H1 (cell line): ENCODE data around the gene MS4A3. TPM values are rescaled to one million over a fixed set of nuclear protein-coding genes. Genes with fewer than 3 reads are reported as not detected.

Experiments used
- CTCF ChIA-PET: fragments of 300-600 bp; sonication (Branson Sonifier 250); formaldehyde crosslinking; loops from one replicate; lab custom pipeline; 2021; ENCODE audit not compliant: partially characterized antibody; lab: Charles Lee
- POLR2A ChIA-PET: fragments of 300-600 bp; sonication (Branson Sonifier 250); formaldehyde crosslinking; loops from one replicate; lab custom pipeline; 2021; ENCODE audit warnings: inconsistent platforms; ENCODE audit not compliant: partially characterized antibody; lab: Charles Lee
- DNase-seq, 2 experiments: peaks; one replicate each; pipeline versions ENCODE4 v3.0.0 to v3.0.0-alpha.2; 2010 to 2022; ENCODE audit warnings: low spot score in 2 of 2, low read depth in 1 of 2, mixed read lengths in 1 of 2
- FAIRE-seq: peaks from 2 replicates; lab custom pipeline; 2011; peaks lifted over from hg19 to GRCh38; lab: Jason Lieb, UNC
- H2AFZ ChIP-seq: 2 replicates; pipeline ENCODE4 v1.8.1; 2012; ENCODE audit warnings: low read length, inconsistent platforms
- H2AK5ac ChIP-seq: 2 replicates; pipeline ENCODE4 v1.6.1; 2013; ENCODE audit warnings: low read depth, low read length
- H2BK120ac ChIP-seq: replicated peaks from 2 replicates; pipeline ENCODE3; 2013; ENCODE audit warnings: low read depth, low read length, inconsistent platforms
- H2BK12ac ChIP-seq: 2 replicates; pipeline ENCODE4 v1.6.1; 2013; ENCODE audit warnings: low read depth, low read length
- H2BK15ac ChIP-seq: 2 replicates; pipeline ENCODE4 v1.6.1; 2013; ENCODE audit warnings: low read length
- H2BK20ac ChIP-seq: 2 replicates; pipeline ENCODE4 v1.6.1; 2013; ENCODE audit warnings: low read length
- H2BK5ac ChIP-seq: 2 replicates; pipeline ENCODE4 v1.6.1; 2013; ENCODE audit warnings: low read depth, low read length
- H3K14ac ChIP-seq: 2 replicates; pipeline ENCODE4 v1.6.1; 2013; ENCODE audit warnings: inconsistent platforms; ENCODE audit not compliant: insufficient read length
- H3K18ac ChIP-seq: 2 replicates; pipeline ENCODE4 v1.6.1; 2013; ENCODE audit warnings: low read length; ENCODE audit errors: extremely low read depth
- H3K23ac ChIP-seq: 2 replicates; pipeline ENCODE4 v1.6.1; 2013; ENCODE audit warnings: inconsistent platforms; ENCODE audit not compliant: insufficient read length
- H3K23me2 ChIP-seq: 2 replicates; pipeline ENCODE4 v1.6.1; 2013; ENCODE audit warnings: low read depth, low read length
- H3K27ac ChIP-seq: 2 replicates; pipeline ENCODE4 v1.6.1; 2011; ENCODE audit warnings: low read depth, low read length, inconsistent platforms
- H3K27me3 ChIP-seq, 4 experiments: replicated peaks in 1 of 4; 1 replicate in 1 of 4; 2 replicates in 3 of 4; pipeline versions ENCODE4 v1.6.1 to v1.8.1; 2011 to 2013; ENCODE audit warnings: low read length in 3 of 4, mild to moderate bottlenecking in 3 of 4, inconsistent platforms in 2 of 4, mixed read lengths in 2 of 4, moderate library complexity in 1 of 4; ENCODE audit not compliant: control insufficient read depth in 3 of 4, insufficient read depth in 3 of 4; ENCODE audit errors: extremely low read depth in 1 of 4
- H3K36me3 ChIP-seq, 4 experiments: 2 replicates each; pipeline versions ENCODE4 v1.6.1 to v1.8.1; 2011 to 2013; ENCODE audit warnings: mild to moderate bottlenecking in 4 of 4, low read length in 3 of 4, moderate library complexity in 2 of 4, control low read depth in 1 of 4, inconsistent platforms in 1 of 4; ENCODE audit not compliant: insufficient read depth in 4 of 4, control insufficient read depth in 2 of 4
- H3K4ac ChIP-seq: replicated peaks from 2 replicates; pipeline ENCODE3; 2013; ENCODE audit warnings: low read length, low read depth, mixed read lengths, inconsistent platforms; ENCODE audit not compliant: insufficient read length
- H3K4me1 ChIP-seq, 4 experiments: replicated peaks in 1 of 4; 1 replicate in 1 of 4; 2 replicates in 3 of 4; pipeline versions ENCODE4 v1.6.1 to v1.8.1; 2011 to 2013; ENCODE audit warnings: low read length in 3 of 4, inconsistent platforms in 2 of 4, mixed read lengths in 1 of 4; ENCODE audit not compliant: insufficient read depth in 4 of 4, control insufficient read depth in 3 of 4
- H3K4me2 ChIP-seq, 2 experiments: 2 replicates each; pipeline versions ENCODE4 v1.6.1 to v1.8.1; 2011 to 2013; ENCODE audit warnings: low read depth in 2 of 2, low read length in 2 of 2, control low read depth in 1 of 2, inconsistent platforms in 1 of 2, mild to moderate bottlenecking in 1 of 2; ENCODE audit not compliant: insufficient read depth in 1 of 2
- H3K4me3 ChIP-seq, 4 experiments: fragments of 200-600, 300-600 bp in 1 of 4; sonication (generic), shearing (Covaris generic), sonication (Bioruptor Twin) in 1 of 4; 2 replicates each; pipeline versions ENCODE4 v1.5.1 to v1.8.1; 2011 to 2016; ENCODE audit warnings: low read length in 4 of 4, low read depth in 3 of 4, control low read depth in 2 of 4, inconsistent platforms in 2 of 4, mild to moderate bottlenecking in 2 of 4, mixed read lengths in 1 of 4, moderate library complexity in 1 of 4; ENCODE audit not compliant: insufficient read depth in 2 of 4; ENCODE audit errors: extremely low read depth in 1 of 4
- H3K56ac ChIP-seq: replicated peaks from 2 replicates; pipeline ENCODE3; 2013; ENCODE audit warnings: low read depth, mild to moderate bottlenecking, mixed read lengths, low read length, inconsistent platforms; ENCODE audit not compliant: insufficient read length
- H3K79me1 ChIP-seq: 2 replicates; pipeline ENCODE4 v1.6.1; 2013; ENCODE audit warnings: low read depth, low read length, control low read depth
- H3K79me2 ChIP-seq, 2 experiments: 2 replicates each; pipeline versions ENCODE4 v1.6.1 to v1.8.1; 2012 to 2013; ENCODE audit warnings: low read length in 2 of 2, mild to moderate bottlenecking in 2 of 2, inconsistent platforms in 1 of 2; ENCODE audit not compliant: insufficient read depth in 2 of 2, control insufficient read depth in 1 of 2
- H3K9ac ChIP-seq, 4 experiments: replicated peaks in 1 of 4; 1 replicate in 1 of 4; 2 replicates in 3 of 4; pipeline versions ENCODE4 v1.6.1 to v1.8.1; 2011 to 2013; ENCODE audit warnings: low read depth in 3 of 4, low read length in 3 of 4, control low read depth in 2 of 4, mild to moderate bottlenecking in 2 of 4, moderate library complexity in 2 of 4, inconsistent platforms in 1 of 4; ENCODE audit errors: extremely low read depth in 1 of 4
- H3K9me3 ChIP-seq, 2 experiments: 2 replicates each; pipeline versions ENCODE4 v1.6.1 to v1.8.1; 2012 to 2013; ENCODE audit warnings: mild to moderate bottlenecking in 2 of 2, moderate library complexity in 2 of 2, control low read depth in 1 of 2, inconsistent platforms in 1 of 2, low read depth in 1 of 2, low read length in 1 of 2, mixed read lengths in 1 of 2; ENCODE audit not compliant: insufficient read depth in 2 of 2
- H4K20me1 ChIP-seq, 2 experiments: replicated peaks in 1 of 2; 2 replicates each; pipeline versions ENCODE3 to v1.8.1; 2011 to 2013; ENCODE audit warnings: inconsistent platforms in 2 of 2, low read length in 2 of 2, mild to moderate bottlenecking in 1 of 2; ENCODE audit not compliant: insufficient read depth in 2 of 2, control insufficient read depth in 1 of 2
- H4K5ac ChIP-seq: 2 replicates; pipeline ENCODE4 v1.6.1; 2013; ENCODE audit warnings: low read length, low read depth, mixed read lengths, inconsistent platforms; ENCODE audit not compliant: insufficient read length
- H4K8ac ChIP-seq: 2 replicates; pipeline ENCODE4 v1.8.0; 2013; ENCODE audit warnings: mild to moderate bottlenecking, moderate library complexity, low read length, inconsistent platforms; ENCODE audit not compliant: insufficient read depth; ENCODE audit errors: extremely low read depth
- H4K91ac ChIP-seq: replicated peaks from 2 replicates; pipeline ENCODE3; 2013; ENCODE audit warnings: low read length, mixed read lengths, inconsistent platforms; ENCODE audit not compliant: insufficient read length
- JUND ChIP-seq: IDR thresholded peaks from 2 replicates; pipeline ENCODE4 v1.6.1; 2011; ENCODE audit warnings: mild to moderate bottlenecking, improper control_type of control experiment, low read length
- RNF2 ChIP-seq: fragments of 200-900, 300-1000 bp; sonication (generic); IDR thresholded peaks from 2 replicates; pipeline ENCODE4 v1.7.1; 2016; ENCODE audit warnings: borderline replicate concordance, low read depth, mild to moderate bottlenecking, antibody characterized with exemption, low read length; ENCODE audit not compliant: poor library complexity, severe bottlenecking; ENCODE audit errors: missing control alignments
- TAF1 ChIP-seq: IDR thresholded peaks from 2 replicates; pipeline ENCODE4 v1.6.1; 2011; ENCODE audit warnings: mild to moderate bottlenecking, low read depth, low read length
- polyA plus RNA-seq, 7 experiments: library from polyadenylated mRNA; depleted of rRNA in 3 of 7; stranded (reverse) in 5 of 7; unstranded in 2 of 7; fragments of >200 nt in 5 of 7; fragments of 200-250 nt in 2 of 7; gene quantifications; 1 replicate in 5 of 7; 2 replicates in 1 of 7; 4 replicates in 1 of 7; pipeline versions ENCODE4 v1.2.1 to v1.2.3, GENCODE V29; 2011 to 2013; ENCODE audit warnings: missing spikeins in 2 of 7, mixed read lengths in 2 of 7
- total RNA-seq: library from RNA; stranded (reverse); fragmentation: NEBNext Ultra II Directional; extraction: Animal tissue kit (Norgen Biotek cat#: 25700); gene quantifications from 2 replicates; pipeline ENCODE4 v1.2.1, GENCODE V29; 2021
- TF ChIP-seq, protein P1 (sequence below): IDR thresholded peaks from 2 replicates; pipeline ENCODE4 v1.6.1; 2011; ENCODE audit warnings: low read length, improper control_type of control experiment
- TF ChIP-seq, protein P2 (sequence below), 3 experiments: IDR thresholded peaks; 1 replicate in 2 of 3; 2 replicates in 1 of 3; pipeline versions ENCODE4 v1.5.1 to v1.6.1; 2011; ENCODE audit warnings: low read length in 3 of 3, mild to moderate bottlenecking in 3 of 3, inconsistent platforms in 2 of 3, low read depth in 1 of 3, moderate library complexity in 1 of 3; ENCODE audit not compliant: insufficient read depth in 1 of 3; ENCODE audit errors: control extremely low read depth in 1 of 3

The MS4A3 gene
- total and polyA plus RNA-seq, 2 of the 8 experiments (the other 6 are each of a cell fraction or from before 2014, with no cell fraction given), result not detected

DNA sequence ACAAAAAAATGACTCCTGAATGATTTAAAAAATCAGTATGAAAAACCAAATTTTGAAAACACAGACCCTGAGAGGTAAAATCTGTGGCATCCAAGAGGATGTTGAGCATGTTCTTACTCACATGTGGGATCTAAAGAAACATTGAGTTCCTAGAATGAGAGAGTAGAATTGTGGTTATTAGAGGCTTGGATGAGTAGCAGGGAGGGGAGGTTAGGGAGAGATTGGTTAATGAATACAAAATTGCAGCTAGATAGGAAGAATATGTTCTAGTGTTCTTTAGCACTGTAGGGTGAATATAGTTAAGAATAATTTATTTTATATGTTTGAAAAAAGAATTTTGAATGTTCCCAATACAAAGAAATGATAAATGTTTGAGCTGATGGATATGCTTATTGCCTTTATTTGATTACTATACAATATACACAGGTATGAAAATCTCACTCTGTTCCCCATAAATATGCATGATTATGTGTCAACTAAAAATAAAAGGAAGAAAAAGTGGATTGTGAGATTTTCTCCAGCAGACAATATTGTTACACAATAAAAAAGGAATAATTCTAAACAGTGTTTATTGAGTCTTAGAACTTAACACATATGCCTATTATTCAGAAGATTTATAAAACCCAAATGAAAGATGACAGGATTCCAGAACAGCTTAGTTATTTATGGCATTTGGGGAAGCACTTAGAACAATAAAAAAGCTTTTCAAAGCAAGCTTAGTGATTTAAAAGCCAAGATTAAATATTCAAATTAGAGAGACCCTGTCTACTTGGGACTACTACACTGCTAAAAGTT is 60.7 kb downstream of the MS4A3 start:
- H3K79me1 ChIP-seq, result no peaks in the 10 kb centered on the region
- POLR2A ChIA-PET, result no interaction called here
- 0 out of 4 replicates have a peak, but pooled peaks cover 0 to 4% of the 10 kb centered on the region in 2 experiments for H3K9me3 ChIP-seq
- no peaks in the 10 kb centered on the region for H3K36me3 ChIP-seq
- H4K91ac ChIP-seq, result no peak overlapping the region
- H2BK5ac ChIP-seq, result no peak overlapping the region
- no peak overlapping the region for H4K8ac ChIP-seq
- no peak overlapping the region for H3K56ac ChIP-seq
- H2BK12ac ChIP-seq, result no peak overlapping the region
- H3K4me1 ChIP-seq, result peaks cover 0 to 8% (median 3%) of the 10 kb centered on the region in 4 experiments; a peak in 3 of 7 replicates
- no peak overlapping the region for H2AK5ac ChIP-seq
- no peaks in the 10 kb centered on the region for H4K20me1 ChIP-seq
- TF ChIP-seq, protein P1, sequence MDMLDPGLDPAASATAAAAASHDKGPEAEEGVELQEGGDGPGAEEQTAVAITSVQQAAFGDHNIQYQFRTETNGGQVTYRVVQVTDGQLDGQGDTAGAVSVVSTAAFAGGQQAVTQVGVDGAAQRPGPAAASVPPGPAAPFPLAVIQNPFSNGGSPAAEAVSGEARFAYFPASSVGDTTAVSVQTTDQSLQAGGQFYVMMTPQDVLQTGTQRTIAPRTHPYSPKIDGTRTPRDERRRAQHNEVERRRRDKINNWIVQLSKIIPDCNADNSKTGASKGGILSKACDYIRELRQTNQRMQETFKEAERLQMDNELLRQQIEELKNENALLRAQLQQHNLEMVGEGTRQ, result no peak
- TF ChIP-seq TAF1 (no peak), RNF2 (no peak), JUND (no peak)
- TF ChIP-seq, protein P2, sequence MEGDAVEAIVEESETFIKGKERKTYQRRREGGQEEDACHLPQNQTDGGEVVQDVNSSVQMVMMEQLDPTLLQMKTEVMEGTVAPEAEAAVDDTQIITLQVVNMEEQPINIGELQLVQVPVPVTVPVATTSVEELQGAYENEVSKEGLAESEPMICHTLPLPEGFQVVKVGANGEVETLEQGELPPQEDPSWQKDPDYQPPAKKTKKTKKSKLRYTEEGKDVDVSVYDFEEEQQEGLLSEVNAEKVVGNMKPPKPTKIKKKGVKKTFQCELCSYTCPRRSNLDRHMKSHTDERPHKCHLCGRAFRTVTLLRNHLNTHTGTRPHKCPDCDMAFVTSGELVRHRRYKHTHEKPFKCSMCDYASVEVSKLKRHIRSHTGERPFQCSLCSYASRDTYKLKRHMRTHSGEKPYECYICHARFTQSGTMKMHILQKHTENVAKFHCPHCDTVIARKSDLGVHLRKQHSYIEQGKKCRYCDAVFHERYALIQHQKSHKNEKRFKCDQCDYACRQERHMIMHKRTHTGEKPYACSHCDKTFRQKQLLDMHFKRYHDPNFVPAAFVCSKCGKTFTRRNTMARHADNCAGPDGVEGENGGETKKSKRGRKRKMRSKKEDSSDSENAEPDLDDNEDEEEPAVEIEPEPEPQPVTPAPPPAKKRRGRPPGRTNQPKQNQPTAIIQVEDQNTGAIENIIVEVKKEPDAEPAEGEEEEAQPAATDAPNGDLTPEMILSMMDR (IDR thresholded peaks at IDR 0.05; ENCODE audit: control extremely low read depth in 1 of 3, insufficient read depth in 1 of 3, low read depth in 1 of 3, low read length in 3 of 3), result no peak
- FAIRE-seq (no peak), DNase-seq (no peak)
- H3K27ac ChIP-seq, result no peak overlapping the region
- no peaks in the 10 kb centered on the region for H3K23me2 ChIP-seq
- H3K4ac ChIP-seq, result no peak overlapping the region
- no peak overlapping the region for H2BK120ac ChIP-seq
- no peak overlapping the region for H2BK20ac ChIP-seq
- H3K9ac ChIP-seq, result no peak overlapping the region
- H3K79me2 ChIP-seq, result no peaks in the 10 kb centered on the region
- no peak overlapping the region for H3K4me3 ChIP-seq
- H2AFZ ChIP-seq, result no peak overlapping the region
- H3K4me2 ChIP-seq, result no peak overlapping the region
- no peak overlapping the region for H3K14ac ChIP-seq
- no peak overlapping the region for H4K5ac ChIP-seq
- CTCF ChIA-PET, result interaction anchor here (0.9 to 1.0 kb wide), 2 partner anchors 10 to 63 kb away, joined by 3 read pairs; no protein-coding TSS in a partner anchor
- H3K23ac ChIP-seq, result no peak overlapping the region
- H3K18ac ChIP-seq, result no peak overlapping the region
- no peak overlapping the region for H2BK15ac ChIP-seq
- H3K27me3 ChIP-seq, result no peaks in the 10 kb centered on the region
